Fibroblast of the conjunctiva (primary cell): Measurements from ENCODE around the gene NMNAT2.

Experiments used
- DNase-seq: peaks from one replicate; pipeline ENCODE4 v3.0.0-alpha.2; 2010; ENCODE audit warnings: low read depth

The NMNAT2 gene

DNA sequence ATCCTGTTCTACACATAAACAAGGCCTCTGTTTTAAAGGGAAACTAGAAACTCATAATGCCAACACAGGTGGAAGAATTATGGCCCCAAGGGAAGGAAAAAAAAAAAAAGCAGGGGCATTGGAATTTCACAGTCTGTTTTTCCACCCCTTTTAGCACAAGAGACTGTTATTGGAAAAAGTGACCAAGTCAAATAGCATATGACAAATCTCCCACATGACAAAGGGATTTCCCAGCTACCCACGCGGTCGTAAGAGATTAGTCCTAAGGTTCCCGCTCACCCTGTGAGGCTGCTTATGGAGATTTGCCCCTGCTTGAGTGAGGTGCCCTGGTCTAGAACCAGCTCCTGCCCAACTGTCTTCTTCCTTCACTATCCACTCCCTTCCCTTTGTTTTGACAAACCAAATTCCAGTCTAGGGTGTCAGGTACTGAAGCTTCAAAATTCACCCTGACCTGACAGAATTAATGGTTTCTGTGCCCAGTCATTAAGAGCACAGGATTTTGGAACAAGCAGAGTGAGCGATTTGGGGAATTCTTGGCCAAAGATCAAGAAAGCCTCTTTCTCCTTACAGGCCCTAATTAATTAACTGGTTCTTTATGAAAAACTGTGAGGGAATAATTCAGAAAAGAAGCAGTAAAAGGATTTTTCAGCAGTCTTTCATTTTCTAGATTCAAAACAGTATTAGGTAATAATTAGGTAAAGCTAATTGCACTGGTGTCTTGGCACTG, 107.3 kb downstream of the NMNAT2 start:
- no peak for DNase-seq

DNA sequence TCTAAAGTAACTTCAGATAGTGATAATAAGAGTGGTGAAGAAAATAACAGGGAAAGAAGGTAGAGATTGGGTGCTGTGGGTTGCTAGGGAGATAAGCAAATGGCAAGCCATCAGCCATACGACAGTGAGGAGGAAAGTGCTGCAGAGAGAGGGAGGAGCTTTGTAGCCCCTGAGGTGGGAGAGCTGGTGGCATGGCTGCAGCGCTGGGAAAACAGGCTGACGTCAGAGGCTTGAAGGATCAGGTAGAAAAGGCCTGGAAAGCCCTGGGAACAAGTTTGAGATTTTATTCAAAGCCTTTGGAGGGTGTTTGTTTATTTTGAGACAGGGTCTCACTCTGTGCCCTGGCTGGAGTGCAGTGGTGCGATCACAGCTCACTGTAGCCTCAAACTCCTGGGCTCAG, 109.5 kb downstream of the NMNAT2 start:
- no peak for DNase-seq

DNA sequence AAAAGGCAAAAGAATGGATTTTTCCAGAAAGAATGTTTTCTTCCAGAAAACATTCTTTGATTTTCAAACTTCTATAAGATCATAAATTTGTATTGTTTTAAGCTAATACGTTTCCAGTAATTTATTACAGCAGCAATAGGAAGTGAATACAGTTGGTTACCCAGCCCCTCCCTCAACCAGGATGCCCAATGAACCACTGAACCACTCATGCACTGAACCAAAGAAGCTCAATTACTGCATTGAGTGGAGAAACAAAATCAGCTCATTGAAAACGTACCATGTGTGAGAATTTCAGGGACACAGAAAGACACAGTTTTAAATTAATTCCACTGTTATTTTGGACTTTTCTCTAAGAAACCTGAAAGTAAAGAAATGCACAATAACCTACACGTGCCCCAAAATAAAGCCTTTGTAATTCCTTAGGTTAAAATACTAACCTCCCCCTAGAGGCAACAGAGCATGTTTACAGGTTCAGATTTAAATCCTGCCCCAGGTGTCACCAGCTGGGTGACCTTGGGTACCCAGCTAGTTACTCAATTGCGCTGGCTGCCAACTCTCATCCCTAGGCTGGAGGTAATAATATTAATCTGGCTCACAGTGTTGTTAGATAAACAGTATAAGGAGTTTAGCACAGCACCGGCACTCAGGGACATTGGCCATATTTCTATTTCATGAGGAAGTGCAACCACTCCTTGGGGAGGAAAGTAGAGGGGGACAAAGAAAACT, 111.7 kb downstream of the NMNAT2 start:
- DNase-seq: no peak

DNA sequence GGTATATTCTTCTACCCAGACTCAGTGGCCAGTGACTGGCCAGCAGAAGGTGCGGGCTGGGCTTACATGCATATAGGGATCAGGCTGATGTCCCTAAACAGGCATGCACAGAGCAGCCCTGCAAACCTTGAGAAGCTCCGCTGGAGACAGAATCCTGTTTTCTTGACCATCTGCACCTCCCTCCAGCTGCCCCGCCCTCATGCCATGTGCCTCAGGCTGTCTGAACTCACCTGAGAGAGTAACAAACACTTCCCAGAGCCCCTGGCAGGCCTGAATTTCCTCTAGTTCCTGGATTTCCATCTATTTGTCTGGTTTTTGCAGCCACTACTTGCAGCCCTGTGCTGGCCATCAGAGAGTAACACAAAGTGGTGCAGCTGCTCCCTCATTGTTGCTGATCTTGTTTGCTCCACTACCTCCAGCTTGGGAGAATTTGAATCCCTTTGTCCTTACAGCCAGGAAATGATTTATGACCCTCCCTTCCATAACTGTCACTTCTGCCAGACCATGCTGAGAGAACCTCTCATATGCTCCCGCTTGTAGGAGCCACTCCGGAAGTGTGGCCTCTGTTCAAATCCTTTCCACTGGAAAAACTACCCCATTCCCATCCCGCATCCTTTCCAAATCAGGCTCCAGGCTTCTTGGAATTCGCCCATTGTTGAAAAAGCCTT, 113.6 kb downstream of the NMNAT2 start:
- no peak for DNase-seq

DNA sequence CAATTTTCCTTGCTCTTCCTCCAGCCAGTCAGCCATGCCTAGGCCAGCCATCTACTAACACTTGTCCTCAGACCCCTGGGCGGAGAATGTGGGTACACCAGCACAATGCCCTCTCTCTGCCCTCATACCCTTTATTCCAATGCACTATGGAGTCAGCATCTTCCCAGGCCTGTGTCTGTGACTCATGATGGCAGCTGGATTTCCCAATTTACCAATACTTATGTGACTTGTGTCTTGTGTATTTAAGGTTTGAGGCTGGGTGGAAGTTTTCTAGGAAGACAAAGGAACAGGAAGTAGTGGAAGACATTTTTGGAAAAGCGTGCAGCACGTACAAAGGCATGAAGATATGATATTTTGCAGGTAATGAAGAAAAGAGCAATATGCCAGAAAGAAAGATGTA, 114.3 kb downstream of the NMNAT2 start:
- no peak for DNase-seq

DNA sequence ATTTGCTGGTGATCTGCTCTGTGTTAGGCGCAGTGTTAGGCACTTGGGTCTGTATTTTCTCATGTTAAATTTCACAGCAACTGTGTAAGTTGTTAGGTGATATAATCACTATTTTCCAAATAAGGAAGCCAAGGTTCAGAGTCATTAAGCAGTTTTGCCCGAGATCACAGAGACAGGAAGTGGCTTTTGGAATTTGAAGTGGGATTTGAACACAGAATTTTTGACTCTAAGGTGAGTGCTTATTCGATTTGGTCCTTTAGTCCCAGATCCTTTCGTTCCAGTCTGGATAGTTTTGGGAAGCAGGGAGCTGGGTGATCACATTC, 114.9 kb downstream of the NMNAT2 start:
- DNase-seq: no peak

DNA sequence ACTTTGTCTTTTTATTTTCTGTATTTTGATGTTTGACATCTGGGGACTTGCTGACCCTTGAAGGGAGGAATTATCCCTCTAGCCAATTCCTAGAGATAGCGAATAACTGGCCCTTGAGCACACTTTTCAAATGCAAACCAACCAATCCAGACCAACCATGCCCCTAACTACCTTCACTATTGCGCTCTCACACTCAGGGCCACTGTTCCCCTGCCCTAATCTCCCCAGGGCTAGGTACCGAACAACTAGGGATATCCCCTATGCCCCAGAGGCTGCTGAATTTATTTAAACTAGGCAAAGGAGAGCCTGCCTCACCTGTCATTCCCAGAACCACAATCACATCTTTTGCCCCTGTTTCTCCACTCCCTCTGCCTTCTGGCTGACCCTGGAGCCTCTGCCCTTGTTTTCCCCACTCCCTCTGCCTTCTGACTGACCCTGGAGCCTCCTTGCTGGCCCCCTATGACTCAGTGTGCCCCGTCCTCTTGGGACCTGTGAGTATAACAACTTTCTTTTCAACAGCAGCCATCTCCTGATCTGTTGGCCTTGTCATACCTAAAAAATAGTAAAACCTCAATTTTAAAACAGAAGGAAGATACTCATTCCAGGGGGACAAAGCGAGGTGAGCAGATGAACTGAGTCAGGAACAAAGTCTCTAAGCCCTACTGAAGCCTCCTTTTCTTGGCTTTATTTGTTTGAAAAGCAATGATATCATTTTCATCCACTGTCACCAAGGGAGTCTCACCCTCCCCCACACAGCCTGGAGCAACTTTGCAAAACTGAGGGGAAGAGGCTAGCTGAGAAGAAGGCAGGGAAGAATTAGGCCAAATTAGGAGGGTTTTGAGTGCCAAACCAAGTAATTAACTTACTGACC, 115.5 kb downstream of the NMNAT2 start:
- no peak for DNase-seq

DNA sequence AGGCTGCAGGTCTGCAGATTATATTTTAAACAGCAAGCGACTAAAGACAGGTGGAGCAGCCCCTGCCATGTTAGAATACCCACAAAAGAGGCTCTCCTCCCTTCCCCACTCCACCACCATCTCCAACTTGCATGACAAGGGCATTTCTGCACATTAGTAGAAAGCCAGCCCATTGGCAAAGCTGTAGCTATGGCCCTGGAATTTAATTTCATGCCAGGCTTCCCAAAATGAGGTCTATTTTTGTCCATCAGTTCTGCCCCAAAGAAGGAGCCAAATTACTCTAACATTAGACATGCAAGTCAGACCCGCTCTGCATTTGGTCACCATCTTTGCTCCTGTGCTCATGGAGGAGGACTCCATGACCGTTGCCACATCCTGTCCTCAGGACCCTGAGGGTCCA, 116.9 kb downstream of the NMNAT2 start:
- DNase-seq: no peak

DNA sequence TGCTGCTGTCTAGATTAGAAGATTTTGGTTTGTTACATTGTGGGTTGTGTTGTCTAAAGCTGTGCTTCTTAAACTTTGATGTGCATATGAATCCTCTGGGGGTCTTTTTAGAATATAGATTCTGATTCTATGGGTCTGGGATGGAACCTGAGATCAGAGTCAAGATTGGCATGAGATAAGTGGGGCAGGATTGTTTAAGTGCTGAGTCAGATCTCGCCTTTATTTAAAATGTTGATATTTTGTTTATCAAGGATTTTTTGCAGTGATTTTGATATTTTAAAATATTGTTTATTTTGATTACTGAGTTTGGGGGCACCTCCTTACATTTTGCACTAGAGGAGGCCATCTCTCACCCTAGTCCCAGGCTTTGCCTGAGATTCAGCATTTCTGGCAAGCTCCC, 117.4 kb downstream of the NMNAT2 start:
- DNase-seq: no peak

DNA sequence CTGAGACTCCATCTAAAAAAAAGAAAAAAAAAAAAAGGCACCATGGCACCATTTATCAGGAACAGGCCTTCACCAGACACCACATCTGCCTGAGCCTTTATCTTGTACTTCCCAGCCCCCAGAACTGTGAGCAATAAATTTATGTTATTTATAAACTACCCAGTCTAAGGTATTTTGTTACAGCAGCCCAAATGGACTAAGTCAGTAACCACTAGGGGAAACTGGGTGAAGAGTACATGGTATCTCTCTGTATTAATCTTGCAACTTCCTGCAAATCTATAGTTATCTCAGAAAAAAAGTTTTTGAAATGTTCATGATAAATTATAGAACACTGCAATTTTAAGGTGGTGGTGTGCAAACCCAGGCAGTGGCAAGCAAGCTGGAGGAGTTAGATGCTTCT, 117.8 kb downstream of the NMNAT2 start:
- no peak for DNase-seq

DNA sequence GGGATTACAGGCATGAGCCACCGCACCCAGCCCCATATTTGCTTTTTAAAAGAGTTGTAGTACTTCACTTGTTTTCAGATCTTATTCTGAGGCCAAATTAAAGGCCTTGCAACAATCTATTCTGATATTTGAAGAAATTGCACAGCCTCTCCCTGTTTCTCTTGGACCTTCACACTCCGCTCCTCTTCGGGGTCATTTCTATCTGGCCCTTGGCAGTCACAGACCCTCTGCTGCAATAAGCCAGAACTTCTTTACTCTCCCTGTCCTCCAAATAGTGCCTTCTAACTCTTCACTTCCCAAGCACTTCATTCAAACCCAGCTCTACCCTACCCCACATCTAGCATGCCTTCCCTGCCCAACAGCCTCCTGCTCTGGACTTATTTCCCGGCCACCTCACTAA, 121.4 kb downstream of the NMNAT2 start:
- DNase-seq: no peak

DNA sequence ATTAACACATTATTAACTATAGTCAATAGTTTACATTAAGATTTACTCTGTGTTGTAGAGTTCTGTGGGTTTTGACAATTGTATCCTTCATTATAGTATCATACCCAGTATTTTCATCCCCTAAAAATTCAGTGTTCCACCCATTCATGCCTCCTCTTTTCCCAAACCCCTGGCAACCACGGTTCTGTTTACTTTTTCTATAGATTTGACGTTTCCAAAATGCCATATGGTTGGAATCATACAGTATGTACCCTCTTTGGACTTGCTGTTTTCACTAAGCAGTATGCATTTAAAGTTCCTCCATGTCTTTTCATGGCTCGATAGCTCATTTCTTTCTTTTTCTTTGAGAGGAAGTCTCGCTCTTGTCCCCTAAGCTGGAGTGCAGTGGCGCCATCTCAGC, 122.7 kb downstream of the NMNAT2 start:
- DNase-seq: no peak

DNA sequence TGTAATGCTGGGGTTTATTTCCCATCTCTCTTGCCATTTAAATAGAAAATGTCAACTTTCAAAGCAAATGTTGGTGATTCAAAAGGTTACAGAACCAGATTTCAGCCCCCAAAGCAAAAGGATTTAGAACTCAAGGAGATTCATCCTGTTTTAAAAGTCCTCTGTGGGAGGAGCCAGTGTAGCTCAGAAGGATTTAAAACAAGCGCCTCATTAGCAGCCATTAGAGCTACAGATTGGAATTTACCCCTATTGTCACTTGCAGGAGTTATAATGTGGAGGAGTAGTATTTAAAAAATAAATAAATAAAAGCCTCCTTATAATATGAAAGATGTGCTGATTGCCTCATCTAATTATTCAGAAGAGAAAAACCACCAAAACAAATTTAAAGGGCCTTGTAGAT, 124.3 kb downstream of the NMNAT2 start:
- no peak for DNase-seq

DNA sequence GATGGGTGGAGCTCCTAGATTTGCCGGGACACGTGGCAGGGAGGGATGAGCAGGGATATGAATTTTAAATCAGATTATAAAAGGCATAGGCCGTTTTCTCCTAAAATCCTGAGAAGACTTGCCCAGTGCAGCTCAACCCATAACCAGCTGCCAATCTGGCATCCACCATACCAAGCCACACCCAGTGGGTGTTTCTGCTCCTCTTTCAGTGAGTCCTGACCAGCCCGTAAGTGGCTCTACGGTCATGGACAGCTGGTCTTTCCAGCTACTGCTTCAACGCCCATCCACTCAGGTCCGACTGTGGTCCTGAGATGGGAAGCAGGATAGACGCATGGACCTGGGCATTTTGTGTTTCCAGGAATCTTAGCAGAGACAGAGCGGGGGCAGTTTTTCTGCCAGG, 124.9 kb downstream of the NMNAT2 start:
- DNase-seq: no peak

DNA sequence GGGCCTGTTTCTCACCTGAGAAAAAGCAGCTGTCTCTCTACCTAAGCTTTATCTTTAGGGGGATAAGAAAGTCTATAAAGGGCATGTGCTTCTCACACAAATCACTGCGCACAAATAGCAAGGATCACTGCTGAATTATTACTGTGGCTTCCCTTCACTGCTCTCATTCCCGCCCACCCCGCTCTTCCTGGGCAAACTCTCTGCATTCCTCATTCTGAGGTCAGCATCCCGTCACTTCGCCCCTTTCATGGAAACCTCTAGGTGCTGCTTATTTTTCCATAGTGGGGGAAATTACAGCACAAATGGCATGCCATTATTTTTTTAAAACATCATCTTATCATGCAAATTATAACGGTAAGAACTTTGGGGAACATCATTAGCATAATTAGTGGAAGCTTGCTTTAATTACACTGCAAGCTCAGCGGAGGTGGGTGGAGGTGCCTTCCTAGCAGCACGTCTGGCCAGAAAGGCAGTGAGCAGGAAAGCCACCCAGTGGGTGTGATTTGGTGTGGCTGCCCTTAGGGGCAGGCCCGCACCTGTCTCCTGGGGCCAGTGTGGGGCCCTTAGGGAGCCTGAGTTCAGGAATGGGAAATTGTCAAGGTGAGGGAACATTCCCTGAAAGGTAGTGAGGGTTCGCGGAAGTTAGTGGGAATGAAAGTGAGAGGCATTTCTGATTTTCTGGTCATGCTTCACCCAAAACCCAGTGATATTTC, 126.2 kb downstream of the NMNAT2 start:
- no peak for DNase-seq

DNA sequence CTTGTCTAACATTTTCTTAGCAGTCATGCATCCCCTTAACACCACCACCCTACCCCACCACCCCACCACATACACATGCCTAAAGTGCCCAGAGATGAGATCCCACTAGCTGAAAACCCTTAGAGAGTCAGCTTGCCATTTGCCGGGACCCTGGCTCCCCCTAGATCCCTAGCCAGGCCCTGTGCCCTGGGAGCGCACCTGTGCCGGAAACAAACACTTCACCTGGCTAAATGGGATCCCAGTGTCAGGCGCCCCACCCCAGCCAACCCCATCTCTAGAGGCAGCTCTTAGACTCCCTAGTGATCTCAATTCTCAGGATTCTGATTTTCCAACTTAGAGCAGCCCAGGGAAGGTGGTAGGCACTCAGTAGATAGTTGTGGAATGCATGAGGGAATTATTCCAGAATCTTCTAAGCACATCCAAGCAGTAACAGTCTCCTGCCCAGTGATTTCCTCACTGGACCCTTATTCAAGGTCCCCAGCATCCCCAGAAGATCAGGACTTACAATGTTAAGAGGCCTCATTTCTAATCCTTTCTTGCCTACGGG, 126.9 kb downstream of the NMNAT2 start:
- no peak for DNase-seq

DNA sequence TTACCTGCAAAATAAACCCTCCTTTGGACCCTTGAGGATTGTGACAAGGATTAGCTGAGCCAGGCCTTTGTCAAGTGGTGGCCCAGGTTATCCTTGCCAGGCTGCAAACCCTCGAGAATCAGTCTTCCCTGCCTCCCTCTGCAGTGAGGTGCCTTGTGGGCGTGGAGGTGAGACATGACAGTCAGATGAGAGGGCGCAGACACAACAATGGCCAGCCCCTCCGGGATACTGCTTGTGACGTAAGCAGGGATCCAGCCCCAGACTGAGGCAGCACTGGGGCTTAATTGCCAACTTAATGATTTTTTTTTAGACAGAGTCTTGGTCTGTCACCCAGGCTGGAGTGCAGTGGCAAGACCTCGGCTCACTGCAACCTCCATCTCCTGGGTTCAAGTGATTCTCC, 127.6 kb downstream of the NMNAT2 start:
- DNase-seq: no peak

DNA sequence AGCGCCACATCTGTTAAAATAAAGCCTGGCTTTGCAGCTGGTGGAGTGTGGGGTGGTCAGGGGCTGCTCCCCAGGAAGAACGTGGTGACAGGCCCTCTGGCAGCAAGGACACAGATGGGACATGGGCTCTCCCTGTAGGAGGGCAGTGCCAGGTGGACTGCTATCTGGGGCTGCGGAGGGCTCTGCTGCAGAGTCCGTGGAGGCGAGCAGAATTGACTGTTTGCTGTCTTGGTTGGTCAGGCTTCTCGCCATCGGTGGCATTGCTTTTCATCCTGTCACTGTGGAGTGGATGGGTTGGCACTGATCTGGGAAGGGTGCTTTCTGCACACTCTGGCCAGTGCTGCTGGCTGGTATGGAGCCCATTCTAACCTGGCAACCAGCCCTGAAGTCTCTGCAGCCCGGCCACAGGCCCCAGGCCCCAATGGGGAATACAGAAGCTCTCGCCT, 129.1 kb downstream of the NMNAT2 start:
- DNase-seq: no peak

DNA sequence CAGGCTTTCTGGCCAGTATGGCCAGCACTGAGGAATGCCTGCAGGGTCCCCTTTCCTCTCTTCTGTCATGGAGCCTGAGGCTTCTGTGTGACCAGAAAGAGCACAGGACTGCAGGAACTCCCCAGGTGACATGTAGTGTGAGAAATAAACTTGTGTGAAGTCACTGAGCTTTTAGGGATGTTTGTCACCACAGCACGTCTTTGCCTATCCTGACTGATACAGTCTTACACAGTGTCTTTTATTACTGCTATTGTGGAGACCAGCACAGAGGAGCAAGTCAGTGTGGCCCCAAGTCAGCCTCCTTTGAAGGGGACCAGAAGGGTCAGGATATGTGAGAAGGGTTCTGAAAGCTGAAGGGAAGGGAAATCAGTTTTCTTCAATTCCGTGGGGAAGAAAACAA, 129.6 kb downstream of the NMNAT2 start:
- no peak for DNase-seq

DNA sequence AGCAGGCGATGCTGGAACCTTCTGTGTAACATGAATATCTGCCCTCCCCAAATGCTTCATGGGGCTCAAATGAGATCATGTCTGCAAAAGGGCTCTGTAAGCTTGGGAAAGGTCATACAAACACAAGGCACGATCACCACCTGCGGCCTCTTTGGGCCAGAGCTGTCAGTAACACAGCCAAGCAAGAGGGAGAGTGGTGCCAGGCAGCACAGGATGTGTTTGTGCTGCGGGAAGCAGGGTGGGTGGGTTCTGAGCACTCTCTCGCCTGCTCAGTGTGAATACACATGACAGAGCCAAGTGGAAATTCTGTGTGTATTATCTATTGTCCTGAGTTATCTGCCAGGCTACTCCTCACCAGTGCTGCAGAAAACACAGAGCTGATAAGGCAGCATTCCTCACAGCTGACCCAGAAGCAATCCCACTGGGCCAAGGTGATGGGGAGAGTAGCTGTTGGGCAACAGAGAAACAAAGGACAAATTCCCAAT, 130.9 kb downstream of the NMNAT2 start:
- no peak for DNase-seq

DNA sequence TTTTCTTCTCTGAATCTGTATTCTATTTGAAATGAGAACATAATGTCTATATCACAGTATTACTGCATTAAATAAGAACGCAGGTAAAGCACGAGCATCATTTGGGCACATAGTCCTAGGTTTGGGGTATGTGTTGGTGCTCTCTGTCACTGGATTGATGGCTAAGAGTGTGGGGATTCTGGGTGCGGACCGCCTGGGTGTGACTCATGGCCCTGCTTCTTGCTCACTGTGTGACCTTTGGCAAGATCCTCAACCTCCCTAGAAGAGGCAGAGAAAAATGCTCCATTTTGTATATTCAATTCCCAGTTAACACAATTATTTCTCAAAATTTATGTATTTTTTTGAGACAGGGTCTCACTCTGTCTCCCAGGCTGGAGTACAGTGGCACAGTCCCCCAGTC, 132.4 kb downstream of the NMNAT2 start:
- no peak for DNase-seq
